ENCODE data around the gene ANG. TPM values are rescaled to one million over a fixed set of nuclear protein-coding genes. Genes with fewer than 3 reads are reported as not detected.

Gene ANG
- total and polyA plus RNA-seq, 3 experiments from 2014 or later, result 0.39 to 1.4 (median 0.58) TPM

GRCh38 chr14:20679907-20680306 lies 8.7 kb upstream of the ANG start:
- Histone ChIP-seq H3K27me3 (ENCODE audit: insufficient read depth, low read length, poor library complexity, severe bottlenecking) (no peaks in the 10 kb centered on the region), H3K9me3 (ENCODE audit: low read length) (no peaks in the 10 kb centered on the region), H3K4me1 (ENCODE audit: insufficient read depth, low read length) (peaks cover 23% of the 10 kb centered on the region), H3K27ac (ENCODE audit: low read depth, low read length) (no peak overlapping the region), H3K4me3 (ENCODE audit: low read length) (no peak overlapping the region), H3K36me3 (ENCODE audit: insufficient read depth, low read length) (no peaks in the 10 kb centered on the region)
- H3K4me1 Mint-ChIP-seq, result peaks cover 3 to 5% (median 5%) of the 10 kb centered on the region in 3 donors
- peaks cover 0 to 5% (median 0%) of the 10 kb centered on the region in 3 donors for H3K36me3 Mint-ChIP-seq
- peak in 1 of 5 donors; percentile 26 for DNase-seq
- H3K9me3 Mint-ChIP-seq, result no peaks in the 10 kb centered on the region
- no peak overlapping the region for H3K4me3 Mint-ChIP-seq
- CTCF ChIA-PET, result interaction anchor here (1.0 to 4.7 kb wide), 8 partner anchors 12 to 352 kb away, joined by 3 to 35 read pairs (median 9); no protein-coding TSS in a partner anchor
- H3K27ac Mint-ChIP-seq, result no peak overlapping the region
- POLR2A ChIA-PET, result interaction anchor here (0.6 kb wide), 1 partner anchor 14 kb away, joined by 4 read pairs; no protein-coding TSS in a partner anchor
- H3K27me3 Mint-ChIP-seq, result peaks cover 0 to 4% of the 10 kb centered on the region in 2 donors

GRCh38 chr14:20680363-20680762 lies 8.2 kb upstream of the ANG start:
- Mint-ChIP-seq H3K27ac (peak overlapping the region in 1 of 8 donors; percentile 30), H3K4me3 (no peak overlapping the region), H3K27me3 (peaks cover 0 to 4% of the 10 kb centered on the region in 2 donors), H3K4me1 (peaks cover 6 to 10% (median 9%) of the 10 kb centered on the region in 3 donors), H3K9me3 (no peaks in the 10 kb centered on the region), H3K36me3 (peaks cover 0 to 5% (median 0%) of the 10 kb centered on the region in 3 donors)
- POLR2A ChIA-PET, result interaction anchor here (0.6 to 2.4 kb wide), 3 partner anchors 9 to 219 kb away, joined by 3 to 14 read pairs (median 7); partner anchors contain the start of gene PIP4P1
- Histone ChIP-seq H3K4me1 (ENCODE audit: insufficient read depth, low read length) (peaks cover 25% of the 10 kb centered on the region), H3K27ac (ENCODE audit: low read depth, low read length) (no peak overlapping the region), H3K4me3 (ENCODE audit: low read length) (peak overlapping the region; percentile 97), H3K9me3 (ENCODE audit: low read length) (no peaks in the 10 kb centered on the region), H3K27me3 (ENCODE audit: insufficient read depth, low read length, poor library complexity, severe bottlenecking) (no peaks in the 10 kb centered on the region), H3K36me3 (ENCODE audit: insufficient read depth, low read length) (no peaks in the 10 kb centered on the region)
- CTCF ChIA-PET, result interaction anchor here (1.0 to 4.7 kb wide), 11 partner anchors 11 to 353 kb away, joined by 3 to 35 read pairs (median 9); partner anchors contain the start of gene PARP2
- DNase-seq, result no peak

- CTCF ChIA-PET, result interaction anchor here (1.0 to 4.7 kb wide), 20 partner anchors 8 to 353 kb away, joined by 3 to 35 read pairs (median 5); partner anchors contain the start of gene PARP2
- Histone ChIP-seq H3K27ac (ENCODE audit: low read depth, low read length) (peak overlapping the region; percentile 96), H3K4me3 (ENCODE audit: low read length) (peak overlapping the region; percentile 97), H3K9me3 (ENCODE audit: low read length) (no peaks in the 10 kb centered on the region), H3K36me3 (ENCODE audit: insufficient read depth, low read length) (no peaks in the 10 kb centered on the region), H3K27me3 (ENCODE audit: insufficient read depth, low read length, poor library complexity, severe bottlenecking) (no peaks in the 10 kb centered on the region), H3K4me1 (ENCODE audit: insufficient read depth, low read length) (peaks cover 25% of the 10 kb centered on the region)
- Mint-ChIP-seq H3K27me3 (peaks cover 0 to 4% of the 10 kb centered on the region in 2 donors), H3K27ac (no peak overlapping the region), H3K4me1 (peaks cover 6 to 10% (median 9%) of the 10 kb centered on the region in 3 donors), H3K36me3 (peaks cover 0 to 5% (median 0%) of the 10 kb centered on the region in 3 donors), H3K9me3 (no peaks in the 10 kb centered on the region), H3K4me3 (no peak overlapping the region)
- DNase-seq, result peak in 1 of 5 donors; percentile 70
- POLR2A ChIA-PET, result interaction anchor here (0.6 to 4.4 kb wide), 7 partner anchors 9 to 338 kb away, joined by 3 to 31 read pairs (median 7); partner anchors contain the start of genes PARP2 and PIP4P1
Measured at GRCh38 chr14:20680843-20681347, 7.7 kb upstream of the ANG start.

GRCh38 chr14:20681348-20682126 lies 7.0 kb upstream of the ANG start:
- Histone ChIP-seq H3K9me3 (ENCODE audit: low read length) (no peaks in the 10 kb centered on the region), H3K27ac (ENCODE audit: low read depth, low read length) (peak overlapping the region; percentile 96), H3K4me3 (ENCODE audit: low read length) (peak overlapping the region; percentile 97), H3K27me3 (ENCODE audit: insufficient read depth, low read length, poor library complexity, severe bottlenecking) (no peaks in the 10 kb centered on the region), H3K36me3 (ENCODE audit: insufficient read depth, low read length) (no peaks in the 10 kb centered on the region), H3K4me1 (ENCODE audit: insufficient read depth, low read length) (peaks cover 25% of the 10 kb centered on the region)
- peaks cover 6 to 10% (median 9%) of the 10 kb centered on the region in 3 donors for H3K4me1 Mint-ChIP-seq
- H3K9me3 Mint-ChIP-seq, result no peaks in the 10 kb centered on the region
- H3K36me3 Mint-ChIP-seq, result peaks cover 0 to 5% (median 0%) of the 10 kb centered on the region in 3 donors
- POLR2A ChIA-PET, result interaction anchor here (0.8 to 4.4 kb wide), 8 partner anchors 21 to 338 kb away, joined by 3 to 31 read pairs (median 6); partner anchors contain the start of genes APEX1, OSGEP, PARP2 and PIP4P1
- H3K27me3 Mint-ChIP-seq, result peaks cover 0 to 4% of the 10 kb centered on the region in 2 donors
- H3K4me3 Mint-ChIP-seq, result no peak overlapping the region
- CTCF ChIA-PET, result interaction anchor here (1.0 to 4.7 kb wide), 22 partner anchors 8 to 354 kb away, joined by 3 to 35 read pairs (median 5); partner anchors contain the start of gene PARP2
- DNase-seq, result peak; percentile 67 to 92 (median 86)
- H3K27ac Mint-ChIP-seq, result no peak overlapping the region

GRCh38 chr14:20682127-20682434 lies 6.5 kb upstream of the ANG start:
- Histone ChIP-seq H3K9me3 (ENCODE audit: low read length) (no peaks in the 10 kb centered on the region), H3K27ac (ENCODE audit: low read depth, low read length) (peak overlapping the region; percentile 96), H3K36me3 (ENCODE audit: insufficient read depth, low read length) (no peaks in the 10 kb centered on the region), H3K4me3 (ENCODE audit: low read length) (peak overlapping the region; percentile 97), H3K27me3 (ENCODE audit: insufficient read depth, low read length, poor library complexity, severe bottlenecking) (no peaks in the 10 kb centered on the region), H3K4me1 (ENCODE audit: insufficient read depth, low read length) (peaks cover 25% of the 10 kb centered on the region)
- Mint-ChIP-seq H3K27ac (no peak overlapping the region), H3K36me3 (peaks cover 0 to 5% (median 0%) of the 10 kb centered on the region in 3 donors), H3K4me1 (peaks cover 6 to 10% (median 9%) of the 10 kb centered on the region in 3 donors), H3K4me3 (no peak overlapping the region), H3K9me3 (no peaks in the 10 kb centered on the region), H3K27me3 (peaks cover 0 to 4% of the 10 kb centered on the region in 2 donors)
- ChIA-PET POLR2A (interaction anchor here (0.8 to 4.4 kb wide), 9 partner anchors 21 to 341 kb away, joined by 3 to 31 read pairs (median 4); partner anchors contain the start of genes APEX1, OSGEP, PARP2 and PIP4P1), CTCF (interaction anchor here (1.0 to 4.7 kb wide), 15 partner anchors 9 to 354 kb away, joined by 3 to 35 read pairs (median 5); partner anchors contain the start of gene PARP2)
- no peak for DNase-seq

- Histone ChIP-seq H3K4me1 (ENCODE audit: insufficient read depth, low read length) (peaks cover 25% of the 10 kb centered on the region), H3K36me3 (ENCODE audit: insufficient read depth, low read length) (no peaks in the 10 kb centered on the region), H3K4me3 (ENCODE audit: low read length) (peak overlapping the region; percentile 97), H3K9me3 (ENCODE audit: low read length) (no peaks in the 10 kb centered on the region), H3K27me3 (ENCODE audit: insufficient read depth, low read length, poor library complexity, severe bottlenecking) (no peaks in the 10 kb centered on the region), H3K27ac (ENCODE audit: low read depth, low read length) (peak overlapping the region; percentile 96)
- POLR2A ChIA-PET, result interaction anchor here (0.9 to 4.4 kb wide), 9 partner anchors 20 to 341 kb away, joined by 3 to 31 read pairs (median 7); partner anchors contain the start of genes PARP2 and PIP4P1
- Mint-ChIP-seq H3K9me3 (no peaks in the 10 kb centered on the region), H3K4me3 (no peak overlapping the region), H3K27me3 (peaks cover 0 to 4% of the 10 kb centered on the region in 2 donors), H3K27ac (no peak overlapping the region), H3K36me3 (peaks cover 0 to 5% (median 0%) of the 10 kb centered on the region in 3 donors), H3K4me1 (peaks cover 6 to 10% (median 9%) of the 10 kb centered on the region in 3 donors)
- CTCF ChIA-PET, result interaction anchor here (0.9 to 4.7 kb wide), 18 partner anchors 9 to 355 kb away, joined by 3 to 35 read pairs (median 6); partner anchors contain the start of gene PARP2
- DNase-seq, result peak; percentile 70 to 89 (median 81)
Measured at GRCh38 chr14:20682435-20683124, 6.0 kb upstream of the ANG start.

Data from CD8-positive, alpha-beta memory T cell (primary cell).